Measurements from ENCODE around the gene PA2G4.
"Not testable (repeated sequence)": the region's sequence is repeated elsewhere in the genome, so short reads cannot be mapped to it uniquely, and the experiment has no call there.

Gene PA2G4

GRCh38 chr12:56104109-56104814 lies at the start of gene PA2G4:
TSS of gene PA2G4 (plus strand) at chr12:56104559. CDS start at chr12:56104738, 179 bp downstream.
- DNase-seq (ENCODE audit: low read depth) = peak; percentile 97

GRCh38 chr12:56059964-56060363 lies 44.4 kb upstream of the PA2G4 start:
- peak; percentile 91 for DNase-seq (ENCODE audit: low read depth)

GRCh38 chr12:56061982-56062381 lies 42.4 kb upstream of the PA2G4 start:
- no peak for DNase-seq (ENCODE audit: low read depth)

- DNase-seq (ENCODE audit: low read depth) = no peak
Measured at GRCh38 chr12:56062996-56063395, 41.4 kb upstream of the PA2G4 start.

GRCh38 chr12:56071648-56072047 lies 32.7 kb upstream of the PA2G4 start:
- no peak for DNase-seq (ENCODE audit: low read depth)

DNA sequence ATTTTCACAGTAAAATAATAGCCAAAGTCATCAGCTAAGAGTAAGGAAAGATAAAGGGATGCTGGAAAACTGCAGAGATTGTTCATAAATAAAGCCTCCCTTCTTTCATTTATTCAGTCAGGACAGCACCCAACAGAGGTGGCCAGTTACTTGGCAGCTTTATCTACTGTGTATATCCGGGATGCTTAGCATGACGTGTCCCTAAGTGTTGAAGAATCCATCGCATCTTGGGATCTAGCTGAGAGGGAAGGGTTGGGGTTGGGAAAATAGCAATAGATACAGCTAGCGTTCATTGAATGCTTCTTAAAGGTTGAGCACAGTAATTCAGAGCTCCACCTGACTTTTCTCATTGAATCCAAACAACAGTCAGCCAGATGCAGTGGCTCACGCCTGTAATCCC lies 30.0 kb upstream of the PA2G4 start:
- DNase-seq (ENCODE audit: low read depth) = no peak

DNA sequence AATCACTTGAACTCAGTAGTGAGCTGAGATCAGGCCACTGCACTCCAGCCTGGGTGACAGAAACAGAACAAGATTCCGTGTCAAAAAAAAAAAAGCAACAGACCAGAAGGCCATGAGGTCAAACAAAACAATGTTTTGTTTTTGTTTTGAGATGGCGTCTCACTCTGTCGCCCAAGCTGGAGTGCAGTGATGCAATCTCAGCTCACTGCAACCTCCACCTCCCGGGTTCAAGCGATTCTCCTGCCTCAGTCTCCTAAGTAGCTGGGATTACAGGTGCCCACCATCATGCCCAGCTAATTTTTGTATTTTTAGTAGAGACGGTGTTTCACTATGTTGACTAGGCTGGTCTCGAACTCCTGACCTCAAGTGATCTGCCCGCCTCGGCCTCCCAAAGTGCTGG lies 26.4 kb upstream of the PA2G4 start:
- not testable (repeated sequence) for DNase-seq (ENCODE audit: low read depth)

DNA sequence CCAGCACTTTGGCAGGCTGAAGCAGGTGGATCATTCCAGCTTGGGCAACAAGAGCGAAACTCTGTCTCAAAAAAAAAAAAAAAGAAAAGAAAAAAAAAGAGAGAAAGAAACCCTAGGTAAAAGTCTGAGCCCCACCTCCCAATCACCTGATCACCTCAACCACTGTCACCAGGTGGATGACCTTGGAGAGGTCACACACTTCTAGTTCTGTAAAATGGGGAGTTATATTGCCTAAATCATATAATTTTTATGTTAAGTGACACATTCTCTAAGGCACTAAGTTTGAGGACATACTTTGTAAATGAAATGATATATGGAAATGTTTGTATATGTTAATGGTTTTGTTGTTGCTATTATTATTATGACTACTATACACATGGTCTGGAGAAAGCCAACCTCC lies 25.9 kb upstream of the PA2G4 start:
- no peak for DNase-seq (ENCODE audit: low read depth)

GRCh38 chr12:56078931-56079722 lies 25.2 kb upstream of the PA2G4 start:
- peak; percentile 72 for DNase-seq (ENCODE audit: low read depth)

GRCh38 chr12:56079723-56080555 lies 24.4 kb upstream of the PA2G4 start, which contains the start of gene ERBB3:
TSS of gene ERBB3 (plus strand) at chr12:56080165. CDS start at chr12:56080301, 136 bp downstream.
- DNase-seq (ENCODE audit: low read depth) = no peak

- no peak for DNase-seq (ENCODE audit: low read depth)
Measured at GRCh38 chr12:56080556-56081138, 23.7 kb upstream of the PA2G4 start.

DNA sequence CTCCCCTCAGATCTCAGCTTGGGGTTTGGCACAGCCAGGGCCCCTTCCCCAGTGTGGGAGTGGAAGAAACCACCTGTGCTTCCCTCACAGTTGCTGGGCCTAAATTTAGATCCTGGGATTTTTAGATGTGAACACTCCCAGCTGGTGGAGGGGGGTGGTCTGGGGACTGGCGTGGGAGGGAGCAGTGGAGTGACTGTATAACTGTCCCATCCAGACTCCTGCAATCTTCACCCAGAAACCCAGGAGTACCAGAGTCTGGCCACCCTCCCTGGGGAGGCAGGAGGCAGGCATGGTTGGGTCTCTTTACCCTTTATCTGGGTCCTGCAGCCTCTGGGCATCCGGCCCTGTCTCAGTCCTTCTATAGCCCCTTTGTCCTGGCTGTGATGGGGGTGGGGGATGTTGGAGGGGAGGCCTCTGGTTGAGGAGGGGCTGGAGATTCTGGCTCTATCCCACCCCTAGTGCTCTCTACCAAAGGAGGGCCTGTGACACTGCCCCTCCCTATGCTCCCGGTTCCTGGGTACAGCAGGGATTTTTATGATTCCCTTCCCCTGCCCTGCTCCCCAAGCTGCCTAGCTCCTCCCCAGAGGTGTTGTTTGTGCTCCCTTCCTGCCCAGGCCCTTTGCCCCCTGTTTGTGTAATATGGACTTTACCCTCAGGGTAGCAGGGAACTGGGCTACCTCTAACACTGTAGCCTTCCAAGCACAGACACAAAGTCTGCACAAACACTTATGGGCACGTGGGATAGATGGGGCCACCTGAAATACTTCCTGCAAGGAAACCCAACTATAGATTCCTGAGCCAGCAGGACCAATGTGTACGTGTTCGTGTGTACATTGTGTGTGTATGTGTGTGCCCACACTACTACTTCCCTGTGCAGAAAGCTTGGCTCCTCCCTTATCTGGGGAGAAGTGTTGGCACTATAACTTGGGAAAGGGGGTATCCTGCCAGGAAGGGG lies 22.7 kb upstream of the PA2G4 start:
- no peak for DNase-seq (ENCODE audit: low read depth)

GRCh38 chr12:56082382-56082781 lies 22.0 kb upstream of the PA2G4 start:
- no peak for DNase-seq (ENCODE audit: low read depth)

DNA sequence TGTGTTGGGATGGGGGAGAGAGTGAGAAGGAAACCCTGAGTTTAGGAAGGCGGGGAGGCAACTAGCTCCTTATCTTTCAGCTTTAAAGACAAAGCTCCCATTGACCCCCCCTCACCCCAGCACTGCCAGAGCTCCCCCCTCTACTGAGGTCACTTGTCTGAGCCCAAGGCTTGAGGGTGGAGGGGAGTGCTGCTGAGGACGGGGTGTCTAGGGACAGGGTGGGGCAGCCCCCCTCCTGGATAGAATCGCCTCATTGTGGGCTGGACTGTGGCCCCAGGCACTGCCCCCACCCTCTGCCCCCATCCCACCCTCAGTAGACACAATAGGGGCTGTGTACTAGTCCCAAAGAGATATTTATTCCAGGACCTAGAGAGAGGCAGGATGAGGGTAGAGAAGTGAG lies 21.4 kb upstream of the PA2G4 start:
- DNase-seq (ENCODE audit: low read depth) = no peak

DNA sequence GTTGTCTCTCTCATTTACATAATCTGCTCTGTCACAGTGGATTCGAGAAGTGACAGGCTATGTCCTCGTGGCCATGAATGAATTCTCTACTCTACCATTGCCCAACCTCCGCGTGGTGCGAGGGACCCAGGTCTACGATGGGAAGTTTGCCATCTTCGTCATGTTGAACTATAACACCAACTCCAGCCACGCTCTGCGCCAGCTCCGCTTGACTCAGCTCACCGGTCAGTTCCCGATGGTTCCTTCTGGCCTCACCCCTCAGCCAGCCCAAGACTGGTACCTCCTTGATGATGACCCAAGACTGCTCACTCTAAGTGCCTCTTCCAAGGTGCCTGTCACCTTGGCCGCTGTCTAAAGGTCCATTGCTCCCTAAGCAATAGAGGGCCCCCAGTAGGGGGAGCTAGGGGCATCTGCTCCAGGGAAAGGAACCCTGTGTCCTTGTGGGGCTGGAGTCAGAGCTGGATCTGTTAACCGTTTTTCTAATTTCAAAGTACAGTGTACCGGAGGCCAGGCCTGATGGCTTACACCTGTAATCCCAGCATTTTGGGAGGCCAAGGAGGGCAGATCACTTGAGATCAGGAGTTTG lies 19.3 kb upstream of the PA2G4 start:
- no peak for DNase-seq (ENCODE audit: low read depth)

DNA sequence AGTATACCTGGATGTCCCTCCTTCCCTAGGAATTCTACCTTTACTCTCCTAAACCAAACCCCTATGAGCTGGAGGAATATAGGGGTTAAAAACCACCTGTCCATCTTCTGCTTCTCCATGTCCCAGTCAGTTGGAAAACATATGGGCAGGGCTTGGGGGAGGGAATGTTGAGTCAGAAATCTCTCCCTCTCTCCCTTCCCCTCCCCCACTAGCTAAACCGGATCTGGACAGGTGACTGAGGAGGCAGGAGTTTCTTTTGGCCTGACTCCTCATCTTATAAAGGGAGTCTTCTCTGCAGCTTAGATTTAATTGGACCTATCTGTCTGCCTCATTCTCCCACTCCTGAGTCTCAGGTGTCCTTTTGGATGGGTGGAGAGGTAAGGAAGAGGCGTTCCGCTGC lies 18.3 kb upstream of the PA2G4 start:
- DNase-seq (ENCODE audit: low read depth) = no peak

DNA sequence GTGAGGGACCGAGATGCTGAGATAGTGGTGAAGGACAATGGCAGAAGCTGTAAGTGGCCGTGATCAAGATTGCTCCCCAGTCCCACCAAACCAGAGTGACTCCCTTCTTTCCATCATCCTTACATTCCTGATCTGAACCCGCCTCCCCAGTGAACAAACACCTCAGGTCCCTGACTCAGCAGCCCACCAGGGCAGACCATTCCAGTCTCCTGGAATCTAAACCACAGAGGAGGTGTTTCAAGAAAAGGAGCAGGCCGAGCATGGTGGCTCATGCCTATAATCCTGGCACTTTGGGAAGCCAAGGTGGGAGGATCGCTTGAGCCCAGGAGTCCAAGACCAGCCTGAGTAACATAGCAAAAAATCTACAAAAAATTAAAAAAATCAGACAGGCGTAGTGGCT lies 17.8 kb upstream of the PA2G4 start:
- no peak for DNase-seq (ENCODE audit: low read depth)

GRCh38 chr12:56087220-56087619 lies 17.1 kb upstream of the PA2G4 start:
- DNase-seq (ENCODE audit: low read depth) = no peak

DNA sequence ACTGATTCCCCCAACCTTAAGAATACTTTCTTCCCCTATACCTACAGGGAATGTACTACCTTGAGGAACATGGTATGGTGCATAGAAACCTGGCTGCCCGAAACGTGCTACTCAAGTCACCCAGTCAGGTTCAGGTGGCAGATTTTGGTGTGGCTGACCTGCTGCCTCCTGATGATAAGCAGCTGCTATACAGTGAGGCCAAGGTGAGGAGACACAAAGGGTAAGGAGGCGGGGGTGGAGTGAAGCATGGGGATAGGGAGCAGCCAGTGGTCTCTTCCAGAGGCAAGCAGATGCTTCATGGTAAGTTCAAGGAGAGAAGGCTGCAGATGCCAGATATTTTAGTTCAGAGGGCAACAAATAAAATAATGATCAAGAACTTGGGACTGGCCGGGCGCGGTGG lies 6.6 kb upstream of the PA2G4 start:
- DNase-seq (ENCODE audit: low read depth) = no peak

GRCh38 chr12:56098592-56098991 lies 5.8 kb upstream of the PA2G4 start:
- DNase-seq (ENCODE audit: low read depth) = no peak

GRCh38 chr12:56099787-56100186 lies 4.6 kb upstream of the PA2G4 start:
- DNase-seq (ENCODE audit: low read depth) = no peak

All from HS-27A (cell line).